ENCODE measurements around the gene STPG3. TPM values are rescaled to one million over a fixed set of nuclear protein-coding genes. Genes with fewer than 3 reads are reported as not detected.

STPG3 gene
- total and polyA plus RNA-seq, 9 of the 15 experiments (the other 6 are each of a cell fraction or from before 2014, with no cell fraction given): not detected

GRCh38 chr9:137295238-137295811, 44.2 kb downstream of the STPG3 start (continued):
- TF ChIP-seq RERE (CRISPR knock-in tag; IDR thresholded peaks at IDR 0.05; ENCODE audit: borderline replicate concordance) (no peak), MEIS2 (IDR thresholded peaks at IDR 0.05; ENCODE audit: partially characterized antibody) (no peak), ZNF217 (CRISPR knock-in tag; IDR thresholded peaks at IDR 0.05) (no peak), HDAC1 (IDR thresholded peaks at IDR 0.05) (no peak), HDAC3 (IDR thresholded peaks at IDR 0.05; ENCODE audit: borderline replicate concordance, partially characterized antibody) (no peak), RBM14 (IDR thresholded peaks at IDR 0.05; ENCODE audit: borderline replicate concordance, insufficient read depth, low read depth, low read length) (no peak), POU5F1 (IDR thresholded peaks at IDR 0.05; ENCODE audit: borderline replicate concordance, low read depth, low read length, partially characterized antibody) (no peak), SREBF1 (IDR thresholded peaks at IDR 0.05; ENCODE audit: borderline replicate concordance, low read depth, low read length) (no peak), ZNF282 (CRISPR knock-in tag; IDR thresholded peaks at IDR 0.05) (no peak), HMGN3 (IDR thresholded peaks at IDR 0.05; ENCODE audit: borderline replicate concordance, extremely low read depth, insufficient read length, low read depth, low read length) (no peak), TAL1 (IDR thresholded peaks at IDR 0.05) (no peak), E2F5 (CRISPR knock-in tag; IDR thresholded peaks at IDR 0.05) (no peak), HIVEP1 (CRISPR knock-in tag; IDR thresholded peaks at IDR 0.05) (no peak), C11orf30 (IDR thresholded peaks at IDR 0.05; ENCODE audit: low read depth) (no peak), DNMT1 (IDR thresholded peaks at IDR 0.05) (no peak), JUN (IDR thresholded peaks at IDR 0.05; ENCODE audit: borderline replicate concordance, low read depth, low read length) (no peak), JUN (CRISPR knock-in tag; IDR thresholded peaks at IDR 0.05; ENCODE audit: borderline replicate concordance) (no peak), RFX5 (IDR thresholded peaks at IDR 0.05; ENCODE audit: low read depth, low read length) (no peak), ZNF655 (CRISPR knock-in tag; IDR thresholded peaks at IDR 0.05) (no peak), CCAR2 (IDR thresholded peaks at IDR 0.05; ENCODE audit: low read depth, low read length) (no peak), ZNF212 (CRISPR knock-in tag; IDR thresholded peaks at IDR 0.05) (no peak), ZNF780A (CRISPR knock-in tag; IDR thresholded peaks at IDR 0.05) (no peak), TCFL5 (CRISPR knock-in tag; conservative IDR thresholded peaks at IDR 0.05) (no peak)
